HG02885 (cell line): ENCODE results near the gene NFATC2.
"Not testable (repeated sequence)": the region's sequence is repeated elsewhere in the genome, so short reads cannot be mapped to it uniquely, and the experiment has no call there.

Source experiments
- ATAC-seq: cut with Tn5 transposase; IDR thresholded peaks from one replicate; pipeline ENCODE4 v1.9.1; 2021; ENCODE audit warnings: mild to moderate bottlenecking; ENCODE audit not compliant: unreplicated experiment, poor library complexity

NFATC2 gene

DNA sequence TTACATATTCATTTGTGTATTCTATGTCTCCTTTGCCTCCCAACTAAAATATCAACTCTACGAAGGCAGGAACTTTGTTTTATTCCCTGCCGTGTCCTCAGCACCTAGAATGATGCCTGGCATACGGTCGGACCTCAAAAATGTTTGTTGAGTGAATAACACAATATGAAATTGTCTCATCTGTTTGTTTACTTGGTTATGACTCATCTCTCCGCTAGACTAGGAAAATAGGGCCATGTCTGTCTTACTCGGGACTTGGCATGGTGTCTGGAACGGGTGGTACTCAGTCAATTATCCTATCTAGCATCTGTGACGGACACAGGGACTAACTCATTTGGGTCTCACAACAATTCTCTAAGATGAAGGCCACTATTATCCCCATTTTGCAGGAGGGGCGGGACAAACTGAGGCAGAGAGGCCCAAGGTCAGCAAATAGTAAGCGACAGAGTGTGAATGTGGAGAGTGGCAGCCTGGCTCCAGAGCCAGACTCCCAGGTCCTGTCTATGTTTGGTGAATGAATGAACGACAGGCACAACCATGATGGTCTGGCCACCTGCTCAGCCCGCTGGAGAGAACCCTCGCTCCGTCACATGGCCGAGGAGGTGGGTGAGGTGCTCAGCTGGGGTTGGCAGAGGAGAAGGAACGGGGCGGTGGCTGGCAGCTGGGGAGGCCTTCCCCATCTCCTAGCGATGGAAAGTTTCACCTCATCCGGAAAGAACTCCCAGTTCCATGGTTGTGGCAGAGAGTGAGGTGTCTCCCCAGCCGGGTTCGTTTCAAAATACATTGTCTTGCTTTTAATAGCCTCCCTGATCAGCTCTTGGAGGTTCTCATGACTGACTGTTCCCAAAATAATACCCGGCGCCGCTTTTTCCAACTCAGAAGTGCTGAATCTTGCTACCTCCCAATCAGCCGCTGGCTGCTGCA lies 27.6 kb upstream of the NFATC2 start:
- no peak for ATAC-seq

GRCh38 chr20:51568533-51568932 lies 26.0 kb upstream of the NFATC2 start:
- not testable (repeated sequence) for ATAC-seq

- no peak for ATAC-seq
These were observed 25.1 kb upstream of the NFATC2 start for GRCh38 chr20:51567622-51568021.

DNA sequence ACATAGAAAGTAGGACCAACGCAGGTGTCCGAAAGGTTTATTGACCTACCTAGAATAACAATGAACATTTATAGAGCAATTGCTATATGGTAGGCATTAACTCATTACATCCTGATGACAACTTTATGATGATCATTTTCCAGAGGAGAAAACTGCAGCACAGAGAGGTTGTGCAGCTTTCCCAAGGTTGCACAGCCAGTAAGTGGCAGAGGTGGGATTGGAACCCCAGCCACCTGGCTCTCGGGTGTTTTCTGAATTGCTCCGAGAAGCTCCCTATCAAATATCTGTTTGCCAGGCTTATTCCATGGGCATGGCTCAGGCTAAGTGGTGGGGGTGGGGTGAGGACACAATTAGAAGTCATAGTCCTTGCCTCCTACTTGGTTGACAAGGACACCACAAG lies 24.1 kb upstream of the NFATC2 start:
- ATAC-seq = no peak

DNA sequence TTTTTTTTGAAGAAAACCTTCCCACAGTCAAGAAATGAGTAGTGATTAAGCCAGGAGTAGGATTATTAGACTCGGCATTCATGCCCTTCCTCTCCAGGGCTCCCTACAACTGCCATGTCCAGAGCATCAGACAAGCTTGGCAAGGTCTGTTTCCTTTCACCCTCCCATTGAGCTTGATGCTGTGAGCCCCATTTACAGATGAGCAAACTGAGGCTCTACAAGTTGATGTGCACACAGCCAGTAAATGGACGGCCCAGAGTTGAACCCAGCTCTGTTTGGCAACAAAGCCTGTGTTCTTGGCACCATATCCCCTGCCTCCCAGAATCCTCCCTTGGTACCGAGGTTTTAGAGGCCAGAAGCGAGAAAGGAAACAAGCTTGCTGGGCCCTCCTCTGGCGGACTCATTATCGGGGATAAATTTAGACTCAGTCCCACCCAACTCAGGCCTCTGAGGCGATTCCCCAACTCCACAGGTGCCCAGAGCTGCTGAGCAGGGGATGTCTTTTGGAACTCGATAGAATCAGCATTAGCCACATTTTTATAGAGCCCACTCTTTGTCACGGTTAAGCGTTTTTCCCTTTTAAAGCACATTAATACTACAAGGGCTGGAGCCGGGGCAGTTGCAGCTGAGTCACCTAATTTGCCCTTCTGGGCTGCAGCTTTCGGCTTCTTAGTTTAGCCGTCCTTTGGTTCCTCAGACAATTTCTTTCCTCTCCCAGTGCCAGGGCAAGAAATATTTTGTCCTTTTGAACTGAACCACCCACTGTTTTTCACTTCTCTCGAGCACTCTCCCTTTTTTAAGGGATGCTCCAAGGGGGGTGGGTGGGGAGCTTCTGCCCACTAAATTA lies 23.0 kb upstream of the NFATC2 start:
- no peak for ATAC-seq

DNA sequence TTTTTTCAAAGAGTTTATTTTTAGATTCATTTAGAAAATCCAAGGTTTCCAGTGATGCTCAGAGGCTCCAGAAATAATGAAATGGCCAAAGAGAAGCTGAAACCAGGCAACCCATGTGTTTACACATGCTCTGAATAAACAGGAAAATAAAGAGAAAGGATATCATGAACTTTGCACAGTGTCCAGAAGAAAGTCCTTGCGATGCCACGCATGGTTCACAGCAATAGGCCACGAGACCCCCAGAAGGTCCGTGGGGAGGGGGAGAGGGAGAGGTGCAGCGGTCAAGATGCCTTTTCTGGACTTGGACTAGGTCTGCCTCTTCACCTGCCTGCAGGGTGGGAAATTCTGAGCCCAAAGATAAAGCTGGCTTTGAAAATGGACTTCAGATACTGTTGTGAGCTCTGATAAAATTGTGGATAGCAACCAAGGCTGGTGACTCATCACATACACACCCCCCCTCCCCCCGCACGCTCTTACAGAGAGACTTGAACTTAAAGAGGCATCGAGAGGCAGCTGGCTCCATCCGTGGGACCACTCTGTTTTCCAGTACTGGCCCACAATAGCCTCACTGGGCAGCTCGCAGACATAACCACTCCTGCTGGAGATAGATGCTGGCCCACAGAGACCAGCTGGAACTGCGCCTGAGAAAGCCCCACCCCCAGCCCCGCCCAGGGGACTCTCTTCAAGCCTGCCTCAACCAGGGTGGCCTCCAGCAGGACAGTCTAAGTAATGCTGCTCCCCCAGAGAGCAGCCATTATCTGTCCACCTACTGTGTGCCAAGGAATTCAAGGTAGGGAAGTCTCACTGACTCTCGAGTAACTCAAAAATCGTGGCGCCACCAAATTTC lies 21.2 kb upstream of the NFATC2 start:
- no peak for ATAC-seq

GRCh38 chr20:51563174-51563485 lies 20.6 kb upstream of the NFATC2 start:
- no peak for ATAC-seq

GRCh38 chr20:51562332-51563173 lies 20.0 kb upstream of the NFATC2 start:
- ATAC-seq = no peak

- no peak for ATAC-seq
These were observed 19.5 kb upstream of the NFATC2 start for GRCh38 chr20:51562027-51562331.

DNA sequence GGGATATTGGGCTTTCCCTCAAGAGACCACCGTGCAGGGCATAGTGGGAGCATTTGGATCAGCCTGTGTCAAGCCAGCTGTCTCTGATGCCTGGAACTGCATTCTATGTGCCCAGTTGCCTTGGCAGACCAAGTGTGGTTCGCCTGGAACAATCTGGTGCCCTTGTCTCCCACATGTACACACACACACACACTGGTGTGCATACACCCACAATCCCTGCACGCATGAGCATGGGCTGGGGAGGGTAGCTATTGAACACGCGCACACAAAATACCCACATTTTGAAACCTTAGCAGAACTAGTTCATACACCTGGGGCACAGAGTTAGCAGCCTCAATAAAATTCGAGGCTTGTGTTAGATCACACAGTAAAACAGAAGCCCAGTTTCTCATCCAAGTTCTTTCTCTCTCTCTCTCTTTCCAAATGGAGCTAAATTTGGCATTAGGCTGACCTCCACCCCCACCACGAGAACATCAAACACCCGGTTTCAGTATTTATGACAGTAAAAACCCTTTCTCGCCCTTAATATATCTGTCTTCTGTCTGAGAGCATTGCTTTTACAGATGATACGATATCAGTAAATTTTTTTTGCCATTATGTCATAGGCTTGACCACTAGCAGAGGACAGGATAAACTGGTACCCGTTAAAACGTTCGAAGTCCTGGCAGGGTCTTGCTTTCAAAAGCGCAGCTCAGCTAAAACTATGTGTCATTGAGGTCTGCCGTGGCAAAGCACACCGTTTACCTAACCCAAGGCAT lies 18.2 kb upstream of the NFATC2 start:
- ATAC-seq = no peak

GRCh38 chr20:51560042-51560441 lies 17.5 kb upstream of the NFATC2 start:
- no peak for ATAC-seq

DNA sequence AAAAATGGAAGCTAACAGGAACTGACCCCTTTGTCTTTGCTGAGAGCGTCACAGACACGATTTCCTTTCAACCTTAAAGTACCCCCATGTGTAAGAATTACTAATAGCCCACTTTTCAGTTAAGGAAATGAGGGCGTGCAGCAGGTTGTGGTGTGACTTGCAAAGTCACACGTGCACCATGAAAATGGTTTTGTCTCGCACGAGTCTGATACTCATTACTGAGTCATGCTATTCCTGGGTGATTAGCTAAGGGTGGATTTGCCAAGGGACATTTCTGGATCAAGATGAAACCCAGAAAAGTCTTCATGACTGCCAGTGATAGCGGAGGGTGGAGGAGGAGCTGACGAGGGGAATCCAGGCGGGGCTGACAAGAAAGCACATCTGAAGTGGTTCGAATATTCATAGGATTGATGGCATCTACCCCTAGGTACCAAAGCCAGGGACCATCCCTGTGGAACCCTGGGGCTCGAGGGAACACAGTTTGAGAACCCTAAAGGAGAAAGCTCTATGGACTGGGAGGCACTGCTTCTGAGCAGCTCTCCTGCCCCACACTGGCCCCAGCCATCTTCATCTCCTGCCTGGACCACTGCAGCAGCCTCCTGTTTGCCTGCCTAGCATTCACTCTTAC lies 12.1 kb upstream of the NFATC2 start:
- ATAC-seq = no peak

DNA sequence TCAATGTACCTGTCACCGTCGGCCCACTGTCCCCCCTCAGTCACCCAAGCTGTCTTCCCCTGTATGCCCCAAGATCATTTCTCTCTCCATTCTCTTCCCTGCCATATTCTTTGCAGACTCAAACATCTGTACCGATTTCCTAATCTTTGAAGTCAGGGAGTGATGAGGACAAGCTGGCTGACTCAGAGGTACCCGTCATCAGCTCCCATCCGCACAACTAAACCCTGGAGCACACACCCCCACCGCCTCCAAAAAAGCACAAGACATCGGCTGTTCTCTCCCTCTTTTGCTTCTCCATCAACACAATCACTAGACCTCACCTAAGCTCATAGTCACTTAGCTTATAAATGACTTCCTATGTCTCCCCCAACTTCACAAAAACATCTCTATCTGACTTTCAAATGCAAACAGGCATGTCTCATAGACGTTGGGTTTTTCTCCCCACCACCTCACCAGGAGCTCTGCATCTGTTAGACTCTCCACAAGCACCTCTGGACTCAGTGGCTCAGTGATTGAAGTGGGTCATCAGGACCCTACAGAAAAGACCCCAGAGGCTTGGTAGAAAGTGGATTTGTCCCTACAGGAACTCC lies 11.5 kb upstream of the NFATC2 start:
- ATAC-seq = no peak

- no peak for ATAC-seq
These were observed 8.7 kb upstream of the NFATC2 start for GRCh38 chr20:51551186-51551585.

DNA sequence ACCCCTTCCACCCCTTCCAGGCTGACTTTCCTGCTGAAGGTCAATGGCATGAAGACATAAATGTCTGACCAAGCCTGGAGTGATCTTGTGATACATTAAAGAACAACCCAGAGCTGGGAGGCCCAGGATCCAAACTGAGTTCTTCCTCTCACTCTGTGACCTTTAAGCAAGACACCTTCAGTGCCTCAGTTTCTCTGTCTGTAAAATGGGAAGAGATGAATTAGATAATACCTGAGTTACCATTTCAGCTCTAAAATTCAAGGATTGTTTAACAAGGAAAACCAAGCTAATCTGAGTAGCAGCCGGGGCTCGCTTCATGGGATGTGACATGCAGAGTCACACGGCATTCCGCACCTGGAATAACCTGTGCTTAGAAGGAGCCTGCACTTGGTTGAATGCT lies 7.0 kb upstream of the NFATC2 start:
- no peak for ATAC-seq

- no peak for ATAC-seq
These were observed 5.4 kb upstream of the NFATC2 start for GRCh38 chr20:51547951-51548350.

DNA sequence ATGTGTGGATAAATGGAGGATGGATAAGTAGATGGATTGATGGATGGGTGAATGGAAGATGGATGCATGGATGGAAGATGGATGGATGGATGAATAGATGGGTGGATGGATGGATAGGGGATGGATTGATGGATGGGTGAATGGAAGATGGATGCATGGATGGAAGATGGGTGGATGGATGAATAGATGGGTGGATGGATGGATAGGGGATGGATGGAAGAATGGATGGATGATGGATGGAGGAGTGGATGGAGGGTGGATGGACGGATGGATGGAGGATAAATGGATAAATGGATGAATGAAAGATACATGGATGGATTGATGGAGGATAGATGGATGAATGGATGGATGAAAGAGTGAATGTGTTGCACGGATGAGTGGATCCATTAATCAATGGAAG lies 3.0 kb upstream of the NFATC2 start:
- ATAC-seq = no peak

GRCh38 chr20:51543422-51543788 lies 886 bp upstream of the NFATC2 start:
- no peak for ATAC-seq
